ENCODE measurements around the gene CAMK4.

Gene CAMK4

GRCh38 chr5:111507276-111507675 is 283.1 kb downstream of the CAMK4 start:
- DNase-seq: no peak

DNA sequence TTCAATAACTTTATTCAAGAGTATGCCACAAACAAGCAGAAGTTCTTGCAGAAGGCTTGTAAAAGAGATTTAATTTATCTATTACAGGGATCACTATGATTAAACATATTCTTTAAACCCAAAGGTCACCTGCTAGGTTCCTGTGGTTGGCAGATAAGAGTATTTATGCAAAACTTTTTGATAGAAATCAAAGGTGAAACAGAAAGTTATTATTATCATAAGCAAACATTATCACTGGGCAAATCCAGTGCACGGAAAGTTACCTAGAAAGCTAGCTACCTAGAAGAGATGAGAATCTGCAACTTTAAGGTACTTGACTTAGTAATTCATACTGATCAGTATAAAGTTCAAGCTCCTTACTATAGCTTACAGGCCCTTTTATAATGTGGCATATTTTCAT is 284.9 kb downstream of the CAMK4 start:
- no peak for DNase-seq

DNA sequence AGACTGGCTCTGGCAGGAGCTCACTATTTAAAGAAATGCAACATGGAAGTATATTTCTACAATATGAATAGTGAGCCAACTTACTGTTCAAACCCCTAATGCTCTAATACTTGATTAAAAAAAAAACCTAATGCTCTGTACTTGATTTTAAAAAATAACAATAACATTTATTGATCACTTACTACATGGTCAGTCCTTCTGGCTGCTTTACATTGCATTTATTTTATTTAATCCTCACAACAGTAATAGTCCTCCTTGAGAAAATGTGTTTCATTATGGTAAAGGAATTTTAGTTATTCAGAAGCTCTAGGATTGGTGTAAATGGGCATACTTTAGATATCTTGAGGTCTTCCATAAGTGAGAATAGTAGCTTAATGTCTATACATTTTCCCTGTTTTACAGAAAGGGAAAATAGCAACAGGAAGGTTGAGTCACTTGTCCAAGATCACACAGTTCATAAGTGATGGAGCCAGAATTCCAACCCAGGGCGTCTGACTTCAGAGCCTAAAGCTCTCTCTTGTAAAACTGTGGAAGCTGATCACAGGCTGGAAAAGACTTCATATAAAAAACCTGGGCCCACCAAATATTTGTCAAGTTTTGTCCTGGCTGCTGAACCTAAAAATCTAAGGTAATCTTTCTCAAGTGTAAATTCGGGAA is 287.1 kb downstream of the CAMK4 start:
- no peak for DNase-seq

DNA sequence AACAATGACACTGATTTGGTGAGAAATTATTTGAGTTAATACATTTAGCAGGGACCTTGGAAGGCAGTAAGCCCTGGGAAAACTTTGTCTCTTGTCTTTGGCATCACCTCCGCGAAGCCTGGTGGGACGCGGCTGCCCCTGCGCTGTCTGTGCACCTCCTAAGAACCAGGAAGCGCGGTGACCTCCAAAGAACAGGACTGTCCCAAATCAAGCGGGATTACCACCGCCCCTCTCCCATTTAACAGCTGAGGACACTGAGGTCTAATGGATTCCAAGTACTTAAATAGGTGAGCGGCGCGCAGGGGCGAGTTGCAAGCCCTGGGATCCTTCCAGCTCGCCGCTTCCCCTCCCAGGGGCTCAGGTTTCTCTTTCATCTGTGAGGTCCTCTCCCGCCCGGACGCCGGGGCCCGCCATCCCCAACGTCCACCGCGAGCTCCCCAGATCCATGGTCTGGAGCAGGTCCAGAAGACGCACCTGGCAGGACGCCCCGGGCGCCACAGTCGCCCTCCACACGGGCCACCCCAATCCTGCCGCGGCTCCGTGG is 287.7 kb downstream of the CAMK4 start:
- DNase-seq: no peak

DNA sequence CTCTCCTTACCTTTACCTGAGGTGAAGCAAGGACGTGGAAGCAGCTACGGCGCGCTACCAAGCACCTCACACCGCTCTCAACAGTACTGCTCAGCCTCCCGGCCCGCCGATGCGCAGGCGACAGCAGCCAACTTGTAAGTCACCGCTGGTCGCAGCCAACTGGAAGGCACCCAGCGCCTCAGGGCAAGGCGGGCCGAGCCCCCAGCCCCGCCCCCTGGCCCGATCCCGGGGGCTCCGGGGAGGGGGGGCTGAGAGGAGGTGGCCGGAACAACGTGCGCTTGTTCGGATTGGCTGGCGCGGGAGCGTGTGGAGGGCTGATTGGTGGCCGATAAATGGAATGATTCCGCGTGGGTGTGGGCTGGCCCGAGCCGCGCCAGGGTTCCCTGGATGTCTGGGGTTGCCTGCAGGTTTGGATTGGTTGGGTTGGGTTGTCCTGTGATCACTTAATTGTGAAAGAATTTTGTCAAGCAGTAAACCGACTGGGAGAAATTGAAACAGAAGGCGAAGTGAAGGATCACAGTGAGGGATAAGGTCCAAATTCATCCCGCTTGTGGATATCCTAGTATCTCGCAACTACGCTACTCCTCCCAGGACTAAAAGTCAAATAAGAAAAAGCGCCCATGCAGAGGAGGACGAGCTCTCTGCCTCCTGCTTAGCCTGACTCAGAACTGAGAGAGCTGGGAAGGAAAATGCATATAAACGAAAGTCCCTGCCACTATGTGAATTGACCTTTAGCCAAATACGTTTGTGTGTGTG is 288.4 kb downstream of the CAMK4 start, which contains the start of gene STARD4:
TSS of gene STARD4 (minus strand) at position 161 of the 756 bp plus-strand sequence. CDS start 5,102 bp downstream, outside the sequence.
- peak; percentile 36 for DNase-seq

GRCh38 chr5:111513131-111513520 is 288.9 kb downstream of the CAMK4 start:
- DNase-seq: no peak

GRCh38 chr5:111514087-111514486 is 289.9 kb downstream of the CAMK4 start:
- DNase-seq: no peak

DNA sequence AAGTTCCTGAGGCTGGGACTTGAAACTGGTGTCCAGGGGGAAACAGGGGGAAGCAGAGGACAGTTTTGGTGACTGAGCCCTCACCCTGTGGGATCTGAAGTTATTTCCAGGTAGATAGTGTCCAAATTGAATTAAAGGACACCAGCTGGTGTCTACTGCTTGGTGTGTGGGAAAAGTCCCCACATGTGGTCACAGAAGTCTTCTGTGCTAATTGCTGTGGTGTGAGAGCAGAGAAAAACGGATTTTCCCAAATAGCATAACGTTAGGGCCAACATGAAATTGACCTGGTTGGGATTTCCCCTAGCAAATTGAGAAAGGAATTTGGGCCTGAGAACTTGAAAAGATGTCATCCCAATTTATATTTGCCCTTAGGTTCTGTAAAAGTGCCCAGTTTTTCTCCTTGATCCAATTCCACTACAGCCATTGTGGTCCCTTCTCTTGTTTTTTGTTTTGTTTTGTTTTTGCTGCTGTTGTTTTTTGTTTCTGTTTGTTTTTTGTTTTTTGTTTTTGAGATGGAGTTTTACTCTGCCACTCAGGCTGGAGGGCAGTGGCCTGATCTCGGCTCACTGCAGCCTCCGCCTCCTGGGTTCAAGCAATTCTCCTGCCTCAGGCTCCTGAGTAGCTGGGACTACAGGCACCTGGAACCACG is 293.8 kb downstream of the CAMK4 start:
- DNase-seq: no peak

- DNase-seq: no peak
These were observed 294.6 kb downstream of the CAMK4 start for GRCh38 chr5:111518777-111519176.

DNA sequence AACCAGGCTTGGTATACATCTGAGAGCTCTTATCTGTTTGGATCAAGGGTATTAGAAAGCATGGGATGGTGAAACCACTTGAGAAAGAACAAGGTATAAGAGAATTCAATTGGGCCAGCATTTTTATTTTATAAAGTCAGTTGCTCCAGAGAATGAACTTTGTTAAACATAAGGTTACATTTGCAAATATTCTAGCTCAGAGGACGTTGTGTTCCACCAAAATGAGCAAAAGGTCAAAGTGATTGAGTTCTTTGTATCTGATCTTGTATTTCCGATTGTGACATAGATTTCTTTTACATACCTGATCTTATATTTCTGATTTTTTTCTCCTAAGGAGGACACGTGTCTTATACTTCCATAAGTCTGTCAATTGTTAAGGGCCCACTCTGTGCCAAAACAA is 296.7 kb downstream of the CAMK4 start:
- DNase-seq: no peak

DNA sequence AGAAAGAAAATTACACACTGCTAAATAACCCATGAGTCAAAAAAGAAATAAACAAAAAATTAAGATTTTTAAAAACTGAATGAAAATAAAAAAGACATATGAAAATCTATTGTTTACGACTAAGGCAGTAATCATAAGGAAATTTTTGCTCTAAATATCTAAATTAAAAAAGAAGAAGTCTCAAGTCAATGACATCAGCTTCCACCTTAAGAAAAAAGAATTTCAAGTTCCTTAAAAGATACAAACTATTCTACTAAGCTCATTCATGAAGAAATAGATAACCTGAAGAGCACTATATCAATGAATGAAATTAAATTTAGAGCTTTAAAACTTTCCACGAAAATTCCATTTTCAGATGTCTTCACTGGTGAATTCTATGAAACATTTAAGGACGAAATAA is 303.9 kb downstream of the CAMK4 start:
- DNase-seq: no peak

DNA sequence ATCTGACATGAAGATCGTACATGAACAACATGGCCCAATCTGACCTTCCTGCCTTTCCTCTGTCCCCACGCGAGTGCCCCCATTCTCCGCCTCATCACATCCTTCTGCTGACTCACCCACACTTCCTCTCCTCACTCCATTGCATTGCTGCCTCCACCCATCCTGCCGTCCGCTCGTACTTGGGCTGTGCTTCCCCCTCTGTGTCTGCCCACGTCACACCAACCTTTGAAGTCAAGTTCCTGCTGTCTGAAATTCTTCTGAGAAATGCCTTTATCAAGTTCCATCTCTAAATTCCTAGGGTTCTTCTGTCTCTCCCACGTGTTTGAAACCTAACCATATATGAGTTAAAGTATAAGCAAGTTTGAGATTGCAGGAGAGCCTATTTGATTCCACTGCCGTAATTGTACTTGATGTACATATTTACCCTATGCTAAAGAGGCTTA is 306.1 kb downstream of the CAMK4 start:
- no peak for DNase-seq

- DNase-seq: no peak
These were observed 308.9 kb downstream of the CAMK4 start for GRCh38 chr5:111532886-111533582.

DNA sequence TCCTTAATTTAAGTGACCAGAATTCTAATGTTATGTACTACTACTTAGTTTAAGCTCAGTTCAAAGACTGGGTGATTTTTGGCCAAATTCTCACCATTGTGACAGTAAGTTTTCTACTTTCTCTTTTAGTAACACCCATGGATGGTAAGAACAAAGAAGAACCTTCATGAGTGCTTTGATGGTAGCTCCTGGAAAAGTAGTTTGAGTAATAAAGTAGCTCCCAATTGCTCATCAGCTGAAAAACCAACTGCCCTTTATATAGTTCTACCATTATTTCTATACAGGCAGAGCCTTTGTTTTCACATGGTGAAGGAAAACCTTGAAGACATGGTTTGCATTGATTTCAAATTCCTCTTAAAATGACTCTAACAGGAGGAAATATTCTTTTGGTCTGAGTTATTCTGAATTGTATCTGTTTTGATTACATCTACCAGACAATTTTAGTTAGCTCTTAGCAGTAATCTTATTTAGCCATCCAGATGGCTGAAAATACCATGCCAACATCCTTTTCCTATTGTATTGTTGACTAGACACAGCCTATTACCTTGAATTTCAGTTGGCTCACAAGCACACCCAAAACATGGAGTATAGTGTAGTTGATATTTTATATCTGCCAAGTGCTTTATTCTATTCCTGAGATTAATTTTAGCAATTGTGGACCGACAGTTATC is 311.8 kb downstream of the CAMK4 start:
- DNase-seq: no peak

DNA sequence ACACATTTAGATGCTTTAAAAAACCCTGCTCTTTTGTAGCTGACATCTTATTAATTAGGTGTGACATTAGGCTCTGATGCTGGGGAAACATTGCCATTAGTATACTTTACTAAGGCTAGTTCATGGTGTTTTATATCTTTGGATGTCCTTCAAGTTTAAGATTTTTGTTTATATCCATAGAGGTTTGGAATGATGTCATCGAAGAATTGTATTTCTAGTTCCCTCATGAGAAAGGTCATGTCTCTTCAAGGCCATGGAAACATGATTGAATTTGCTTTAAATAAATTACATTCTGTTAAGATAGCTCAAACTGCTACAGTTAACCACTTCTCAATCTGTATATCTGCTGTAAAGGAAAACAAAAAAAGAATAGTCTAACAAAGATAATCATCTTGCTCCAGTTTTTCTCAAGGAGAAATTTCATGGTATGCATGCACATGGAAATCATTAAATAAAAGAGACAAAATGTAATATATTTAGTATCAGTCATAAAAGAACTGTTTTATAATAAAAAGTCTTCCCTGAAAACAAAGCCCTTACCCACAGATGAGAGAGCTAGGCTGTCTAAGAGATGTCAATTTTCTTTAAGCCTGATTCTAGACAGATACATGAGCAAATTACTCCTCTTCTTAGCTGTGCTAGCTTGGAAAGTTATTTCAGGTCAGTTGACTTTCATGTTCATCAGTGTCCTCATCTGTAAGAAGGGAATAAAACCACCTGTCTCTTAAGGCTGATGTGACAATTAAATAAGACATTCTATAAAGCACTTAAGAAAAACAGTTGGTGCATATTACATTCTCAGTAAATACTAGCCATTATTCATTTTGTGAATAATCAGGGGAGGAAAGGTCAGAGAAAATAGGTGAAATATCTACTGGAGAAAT is 313.2 kb downstream of the CAMK4 start:
- no peak for DNase-seq

Data from NCI-H2081 treated with DMSO at 0.1 percent for 48 hours (cell line).